HG03575 (cell line): Measurements from ENCODE around the gene RIMKLA.

Source experiments
- ATAC-seq: cut with Tn5 transposase; IDR thresholded peaks from one replicate; pipeline ENCODE4 v1.9.1; 2021; ENCODE audit not compliant: unreplicated experiment, insufficient number of reproducible peaks, low FRiP score; ENCODE audit errors: extremely low read depth

RIMKLA gene

DNA sequence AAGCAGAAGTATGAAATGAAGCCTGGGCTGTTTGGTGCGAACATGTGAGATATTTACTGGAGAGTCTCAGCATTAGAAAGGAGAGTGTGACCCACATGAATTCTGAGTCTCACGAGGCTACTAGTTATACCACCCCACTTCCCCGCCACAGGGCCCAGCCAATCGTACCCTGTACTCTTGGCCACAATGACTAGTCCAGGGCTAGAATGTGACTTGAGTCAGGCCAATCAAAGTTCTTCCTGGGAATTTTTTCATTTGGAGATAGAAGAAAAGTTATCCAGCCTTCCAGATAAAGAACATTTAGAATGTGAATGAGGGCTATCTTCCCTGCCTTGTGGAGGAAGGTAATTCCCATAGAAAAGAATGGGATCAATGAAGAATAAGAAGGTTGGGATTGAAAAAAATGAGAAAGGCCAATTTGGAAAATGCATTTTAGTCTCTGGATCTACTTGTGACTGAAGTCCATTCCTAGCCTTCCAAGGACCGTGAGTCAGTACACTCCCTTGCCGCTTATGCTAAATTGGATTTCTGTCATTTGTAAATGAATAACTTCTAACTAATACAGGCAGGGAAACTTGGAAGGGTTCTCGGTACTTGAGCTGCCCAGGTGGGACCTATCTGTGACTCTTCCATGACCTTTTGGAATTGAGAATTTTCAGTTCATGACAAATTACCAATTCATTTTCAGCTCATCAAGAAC, 12.3 kb upstream of the RIMKLA start:
- no peak for ATAC-seq

DNA sequence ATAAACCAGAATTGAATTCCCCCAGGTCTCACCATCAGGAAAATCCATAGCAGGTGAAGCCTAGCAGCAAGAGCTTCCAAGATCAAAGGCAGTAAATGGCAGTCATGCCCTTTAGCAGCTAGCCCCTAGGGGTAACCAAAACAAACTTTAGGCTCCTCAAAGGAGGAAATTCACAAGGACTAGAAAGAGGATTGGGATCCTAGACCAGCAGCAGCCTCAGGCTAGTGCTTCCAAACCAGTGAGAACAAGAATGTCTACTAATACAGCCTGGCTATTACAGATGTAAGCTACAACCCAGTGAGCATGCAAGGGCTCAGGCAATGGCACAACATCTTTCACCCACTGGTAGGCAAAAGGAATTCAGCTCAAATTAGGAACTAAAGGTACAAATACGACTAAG, 11.1 kb upstream of the RIMKLA start:
- no peak for ATAC-seq

DNA sequence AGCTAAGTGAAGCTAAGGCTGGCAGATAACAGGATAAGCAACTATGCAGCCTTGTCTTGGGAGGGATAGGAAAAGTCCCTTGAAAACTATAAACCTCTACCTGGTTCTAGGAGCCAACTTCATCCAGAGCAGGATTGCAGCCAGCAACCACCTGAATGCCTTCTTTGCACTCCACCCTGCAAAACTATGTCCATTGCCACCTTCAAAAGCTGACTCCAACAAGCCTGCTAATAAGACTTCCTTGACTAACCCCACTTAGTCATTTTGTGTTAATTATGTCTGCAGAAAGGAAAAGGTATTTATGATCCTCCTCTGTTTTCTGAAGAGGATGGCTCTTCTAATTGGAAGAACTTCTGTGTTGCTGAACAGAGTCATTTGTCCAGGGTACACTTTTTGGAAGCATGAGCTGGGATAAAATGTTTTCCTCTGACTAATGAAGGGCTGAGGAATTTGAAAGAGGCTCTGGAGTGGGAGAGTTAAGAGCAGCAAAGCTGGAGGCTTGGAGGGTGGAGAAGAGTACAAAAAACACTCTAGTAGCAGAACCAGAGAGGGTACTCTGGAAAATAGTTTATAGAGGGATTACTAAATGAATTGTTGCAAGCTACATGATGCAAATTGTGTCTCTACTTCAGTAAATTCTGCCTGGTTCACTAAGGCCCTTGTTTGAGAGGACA, 9.6 kb upstream of the RIMKLA start:
- no peak for ATAC-seq

DNA sequence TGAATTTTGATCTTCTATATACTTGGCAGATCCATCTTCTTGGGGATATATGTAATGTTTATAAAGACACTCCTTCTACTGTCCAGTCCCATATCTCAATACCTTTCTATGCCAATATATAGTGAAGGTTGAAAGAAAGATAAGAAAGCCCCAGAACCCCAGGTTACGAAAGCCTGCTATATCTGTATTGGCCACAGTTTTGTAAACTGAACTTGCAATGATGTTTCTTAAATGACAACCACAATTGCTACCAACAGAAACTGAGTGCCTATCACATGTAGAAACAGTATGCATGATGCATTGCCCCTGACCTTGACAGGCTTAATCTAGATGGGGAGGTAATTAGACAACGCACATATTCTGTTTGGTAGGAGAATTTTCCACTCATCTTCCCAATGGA, 7.8 kb upstream of the RIMKLA start:
- ATAC-seq = no peak

DNA sequence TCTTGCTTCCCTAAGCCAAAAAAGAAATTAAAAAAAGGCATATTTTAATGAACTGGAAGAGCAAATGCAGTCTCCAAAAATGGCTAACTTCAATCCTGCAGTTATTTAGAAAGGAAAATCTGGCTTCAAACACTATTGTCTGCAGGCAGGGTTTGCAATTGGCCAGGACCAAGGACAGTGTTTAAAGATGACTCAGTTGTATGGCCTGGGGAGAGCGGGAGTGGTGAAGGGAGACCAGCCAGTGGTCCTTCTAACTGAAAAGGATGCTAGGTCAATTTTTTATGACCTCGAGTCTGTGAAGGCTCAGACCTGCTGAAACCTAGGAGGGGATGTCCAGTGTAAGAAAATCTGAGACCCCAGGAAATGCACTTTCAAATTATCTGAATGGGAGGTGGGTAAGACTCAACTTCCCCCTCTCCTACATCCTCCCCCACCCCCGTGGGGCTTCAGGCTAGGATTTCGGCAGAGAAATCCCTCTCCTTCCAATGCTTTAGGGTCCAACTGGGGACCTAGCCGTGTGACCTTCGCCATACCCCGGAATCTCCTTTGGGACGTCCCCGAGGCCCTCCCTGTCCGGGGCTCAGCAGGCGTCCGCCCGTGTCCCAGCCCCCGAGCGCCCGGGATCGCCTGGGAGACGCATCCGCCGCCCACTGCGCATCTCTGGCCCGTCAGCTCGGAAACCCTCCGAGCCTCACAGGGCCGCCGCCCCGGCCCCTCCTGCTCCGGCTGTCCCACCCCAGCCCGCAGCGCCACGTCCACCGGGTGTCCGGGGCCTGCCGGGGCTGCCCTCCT, 602 bp upstream of the RIMKLA start:
- ATAC-seq = no peak

GRCh38 chr1:42381280-42381673, 685 bp downstream of the RIMKLA start:
- ATAC-seq = no peak

- no peak for ATAC-seq
Measured at GRCh38 chr1:42385283-42385682, 4.7 kb downstream of the RIMKLA start.

DNA sequence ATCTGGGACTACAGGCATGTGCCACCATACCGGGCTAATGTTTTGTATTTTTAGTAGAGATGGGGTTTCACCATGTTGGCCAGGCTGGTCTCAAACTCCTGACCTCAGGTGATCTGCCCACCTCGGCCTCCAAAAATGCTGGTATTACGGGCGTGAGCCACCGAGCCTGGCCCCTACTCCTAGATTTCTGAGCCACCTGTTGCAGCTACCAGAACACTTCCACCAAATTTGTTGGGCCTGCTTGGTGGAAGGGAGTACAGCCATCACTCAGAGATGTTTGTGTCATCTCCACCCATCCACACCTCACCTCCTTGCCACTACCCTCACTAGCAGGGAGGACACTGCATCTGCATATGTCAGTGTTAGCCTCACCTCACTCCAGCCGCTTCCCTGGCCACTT, 5.5 kb downstream of the RIMKLA start:
- ATAC-seq = no peak

DNA sequence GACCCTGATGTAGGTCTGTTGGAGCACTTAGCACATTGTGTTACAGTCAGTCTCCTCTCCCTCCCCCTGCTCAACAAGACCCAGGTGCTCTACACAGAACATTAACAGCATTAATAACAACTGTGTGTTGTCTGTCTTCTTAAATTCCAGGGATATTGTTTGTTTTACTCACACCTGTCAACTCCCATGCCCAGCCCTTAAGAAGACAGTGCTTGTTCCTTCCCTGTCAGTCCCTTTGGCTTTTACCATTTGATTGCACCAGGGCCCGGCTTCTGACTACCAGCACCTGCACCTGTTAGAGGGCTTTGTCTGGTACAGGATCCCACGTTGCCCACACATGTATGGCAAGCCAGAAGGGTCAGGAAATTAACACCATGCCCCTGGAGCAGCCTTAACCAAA, 11.7 kb downstream of the RIMKLA start:
- no peak for ATAC-seq

GRCh38 chr1:42392967-42393848, 12.6 kb downstream of the RIMKLA start:
- no peak for ATAC-seq

- no peak for ATAC-seq
Measured at GRCh38 chr1:42399315-42400100, 18.9 kb downstream of the RIMKLA start.

GRCh38 chr1:42403880-42404400, 23.3 kb downstream of the RIMKLA start:
- no peak for ATAC-seq

GRCh38 chr1:42414551-42415496, 34.2 kb downstream of the RIMKLA start:
- ATAC-seq = no peak

DNA sequence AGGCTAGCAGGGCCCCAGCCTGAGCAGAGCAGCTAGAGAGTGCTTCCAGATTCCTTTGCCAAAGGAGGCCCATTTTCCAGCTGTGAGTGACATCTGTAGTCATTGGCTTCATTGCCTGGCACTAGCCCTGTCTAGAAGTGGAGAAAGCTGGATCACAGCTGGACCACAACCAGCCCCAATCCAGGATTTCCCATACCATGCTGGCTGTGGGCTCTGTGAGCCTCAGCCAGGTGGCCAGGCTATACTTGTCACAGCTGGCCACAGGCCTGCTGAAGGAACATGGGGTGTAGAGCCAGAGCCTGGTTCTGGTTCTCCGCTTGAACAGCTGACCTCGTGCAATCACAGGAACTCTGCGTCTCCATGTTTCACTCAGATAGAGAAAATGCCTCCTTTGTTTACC, 36.6 kb downstream of the RIMKLA start:
- ATAC-seq = no peak

GRCh38 chr1:42418516-42418915, 37.9 kb downstream of the RIMKLA start:
- ATAC-seq = no peak

DNA sequence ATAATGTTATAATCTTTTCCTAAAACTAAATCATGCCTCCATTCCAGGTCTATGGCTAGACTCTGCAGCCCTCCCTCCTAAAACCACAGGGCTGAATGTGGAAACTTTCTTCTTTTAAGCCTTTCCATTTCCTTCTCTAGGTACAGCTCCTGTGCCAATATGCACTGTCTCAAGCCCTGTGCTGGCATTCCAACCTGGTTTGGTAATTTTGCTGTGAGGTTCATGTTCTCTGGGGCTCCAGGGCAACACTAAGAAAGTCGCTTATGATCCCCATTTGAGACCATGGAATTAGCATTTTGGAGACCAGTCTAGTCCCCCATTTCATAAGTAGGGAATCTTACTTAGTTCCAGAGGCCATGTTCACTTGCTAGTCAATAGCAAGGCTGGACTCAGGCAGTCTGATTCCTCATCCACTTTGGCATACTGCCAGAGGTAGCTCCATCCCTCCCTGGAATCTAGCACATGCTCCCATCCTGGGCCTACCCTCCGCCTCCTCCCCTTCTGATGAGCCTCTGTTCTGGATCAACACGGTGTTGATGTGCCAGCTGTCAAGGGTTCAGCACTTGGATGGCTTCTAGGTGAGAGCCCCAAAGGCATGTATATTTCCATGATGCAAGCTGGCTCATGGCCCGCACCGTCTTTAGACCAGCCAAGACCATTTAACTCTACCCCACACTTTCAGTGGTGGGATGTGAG, 38.7 kb downstream of the RIMKLA start:
- no peak for ATAC-seq

GRCh38 chr1:42420121-42420520, 39.5 kb downstream of the RIMKLA start:
- ATAC-seq = no peak
